ENCODE results near the gene KCNF1. TPM values are rescaled to one million over a fixed set of nuclear protein-coding genes. Genes with fewer than 3 reads are reported as not detected.

The KCNF1 gene
- total and polyA plus RNA-seq, 4 donors, result 0.09 TPM; not detected in 3

DNA sequence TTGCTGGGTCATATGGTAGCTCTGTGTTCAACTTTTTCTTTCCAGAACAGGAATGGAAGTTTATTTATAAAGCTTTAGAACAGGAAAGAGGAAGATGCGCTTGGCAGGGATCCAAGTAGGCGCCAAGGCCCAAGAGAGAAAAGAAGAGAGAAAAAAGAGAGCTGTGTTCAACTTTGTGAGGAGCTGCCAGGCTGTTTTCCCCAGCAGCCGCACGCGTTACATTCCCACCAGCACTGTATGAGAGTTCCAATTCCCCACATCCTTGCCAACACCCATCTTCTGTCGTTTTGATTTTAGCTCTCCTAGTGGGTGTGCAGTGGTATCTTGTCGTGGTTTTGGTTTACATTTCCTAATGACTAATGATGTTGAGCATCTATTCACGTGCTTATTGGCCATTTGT is 51.4 kb downstream of the KCNF1 start (continued):
- TF ChIP-seq YY1 (IDR thresholded peaks at IDR 0.05) (no peak), GABPA (IDR thresholded peaks at IDR 0.05 in 1 of 2, conservative IDR thresholded peaks at IDR 0.05 in 1 of 2) (no peak), SP1 (IDR thresholded peaks at IDR 0.05) (no peak), HNF4A (conservative IDR thresholded peaks at IDR 0.05) (no peak), NR2F2 (IDR thresholded peaks at IDR 0.05) (no peak)
- TF ChIP-seq, protein P1, sequence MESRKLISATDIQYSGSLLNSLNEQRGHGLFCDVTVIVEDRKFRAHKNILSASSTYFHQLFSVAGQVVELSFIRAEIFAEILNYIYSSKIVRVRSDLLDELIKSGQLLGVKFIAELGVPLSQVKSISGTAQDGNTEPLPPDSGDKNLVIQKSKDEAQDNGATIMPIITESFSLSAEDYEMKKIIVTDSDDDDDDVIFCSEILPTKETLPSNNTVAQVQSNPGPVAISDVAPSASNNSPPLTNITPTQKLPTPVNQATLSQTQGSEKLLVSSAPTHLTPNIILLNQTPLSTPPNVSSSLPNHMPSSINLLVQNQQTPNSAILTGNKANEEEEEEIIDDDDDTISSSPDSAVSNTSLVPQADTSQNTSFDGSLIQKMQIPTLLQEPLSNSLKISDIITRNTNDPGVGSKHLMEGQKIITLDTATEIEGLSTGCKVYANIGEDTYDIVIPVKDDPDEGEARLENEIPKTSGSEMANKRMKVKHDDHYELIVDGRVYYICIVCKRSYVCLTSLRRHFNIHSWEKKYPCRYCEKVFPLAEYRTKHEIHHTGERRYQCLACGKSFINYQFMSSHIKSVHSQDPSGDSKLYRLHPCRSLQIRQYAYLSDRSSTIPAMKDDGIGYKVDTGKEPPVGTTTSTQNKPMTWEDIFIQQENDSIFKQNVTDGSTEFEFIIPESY (IDR thresholded peaks at IDR 0.05), result no peak

Small RNAs within 50 kb of the gene (small RNA-seq; reads per million reads assigned to genes)
- gene AC079587.1, result not detected

Other genes starting within 250 kb of the KCNF1 start
- 10 to 100 TPM; 16.7 to 22.8 TPM for gene NOL10, start 222.0 kb upstream of the KCNF1 start, total RNA-seq
- 1 to 10 TPM; 7.1 to 8.9 TPM for gene NOL10, start 222.0 kb upstream of the KCNF1 start, polyA plus RNA-seq
- under 1 TPM; 0.08 to 0.14 TPM for gene ATP6V1C2, start 190.3 kb upstream of the KCNF1 start, total RNA-seq
- under 1 TPM; 0.53 to 0.66 TPM for gene ATP6V1C2, start 190.3 kb upstream of the KCNF1 start, polyA plus RNA-seq
- gene PDIA6, start 99.1 kb upstream of the KCNF1 start, total RNA-seq, result 100 to 1,000 TPM; 205 to 348 TPM
- 100 to 1,000 TPM; 159 to 287 TPM for gene PDIA6, start 99.1 kb upstream of the KCNF1 start, polyA plus RNA-seq
- gene SLC66A3, start 243.5 kb downstream of the KCNF1 start, total RNA-seq, result 10 to 100 TPM; 11.5 to 17.6 TPM
- 1 to 10 TPM; 6.7 to 7.2 TPM for gene SLC66A3, start 243.5 kb downstream of the KCNF1 start, polyA plus RNA-seq